Heart left ventricle (tissue), 13 donors: Measurements from ENCODE around the gene KIF1A.

Experiments used
- POLR2A ChIP-seq, 2 donors: fragments of 450-650 bp; IDR thresholded peaks; one replicate each; pipeline ENCODE4 v1.6.1; 2017; ENCODE audit warnings: antibody characterized with exemption in 2 of 2, mild to moderate bottlenecking in 2 of 2, moderate library complexity in 2 of 2
- TF ChIP-seq, protein P1 (sequence below), 12 donors: fragments of 200-600 bp; sonication (generic) in 4 of 12; IDR thresholded peaks; one replicate each; pipeline versions ENCODE4 v1.5.0 to v1.8.0; 2018 to 2022; ENCODE audit warnings: antibody characterized with exemption in 12 of 12, mild to moderate bottlenecking in 5 of 12
- donor health status: ischemic (EF 13 %, LVEDD 7.1; RV severe dilation, severe dysfunction).
- donor health status: DM: no; HTN: yes; CAD: no.
- donor health status: DM: no; HTN: no; CAD: no.
- donor health status: ischemic (EF 25% LVEDD 6.9; RV normal size, moderate dysfunction).
- donor health status: ischemic (EF 25% LVEDD 5.7; RV mildly dilated, moderate dysfunction).
- donor health status: ischemic (EF 35%, LVEDD 5.7; RV mildly dilated, moderate dysfunction).
- donor health status: nonischemic (EF 11% LVEDD 7.7; RV severe dilation, severe dysfunction).
- donor health status: DM: yes; HTN: yes; CAD: no.
- donor health status: PGD.
- donor health status: ischemic (EF 29% LVEDD 5.4; RV normal size, mild dysfunction).
- donor health status: nonischemic (EF 23%, LVEDD 6.1; RV moderate dilation, normal function).

DNA sequence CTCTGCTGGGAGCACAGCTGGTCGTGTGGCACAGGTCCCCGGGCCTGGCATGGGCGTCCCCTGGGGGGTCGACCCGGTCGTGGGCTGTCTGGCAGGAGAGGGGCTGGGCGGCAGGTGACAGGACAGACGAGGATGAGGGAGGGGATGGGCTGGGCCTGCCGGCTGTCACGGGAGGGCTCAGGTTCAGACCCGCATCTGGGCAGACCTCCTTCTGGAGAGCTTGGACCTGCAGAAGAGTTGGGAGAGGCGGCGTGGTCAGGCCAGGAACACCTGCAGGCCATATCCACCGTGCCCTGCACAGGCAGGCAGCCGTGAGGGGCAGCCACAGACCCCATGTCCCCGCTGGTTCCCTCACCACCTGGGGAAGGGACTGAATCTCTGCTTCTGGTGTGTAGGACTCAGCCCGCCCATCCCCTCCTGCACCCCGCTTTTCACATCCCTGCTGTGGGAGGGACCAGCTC is 102.8 kb downstream of the KIF1A start:
- TF ChIP-seq POLR2A (IDR thresholded peaks at IDR 0.05), result no peak
- TF ChIP-seq, protein P1, sequence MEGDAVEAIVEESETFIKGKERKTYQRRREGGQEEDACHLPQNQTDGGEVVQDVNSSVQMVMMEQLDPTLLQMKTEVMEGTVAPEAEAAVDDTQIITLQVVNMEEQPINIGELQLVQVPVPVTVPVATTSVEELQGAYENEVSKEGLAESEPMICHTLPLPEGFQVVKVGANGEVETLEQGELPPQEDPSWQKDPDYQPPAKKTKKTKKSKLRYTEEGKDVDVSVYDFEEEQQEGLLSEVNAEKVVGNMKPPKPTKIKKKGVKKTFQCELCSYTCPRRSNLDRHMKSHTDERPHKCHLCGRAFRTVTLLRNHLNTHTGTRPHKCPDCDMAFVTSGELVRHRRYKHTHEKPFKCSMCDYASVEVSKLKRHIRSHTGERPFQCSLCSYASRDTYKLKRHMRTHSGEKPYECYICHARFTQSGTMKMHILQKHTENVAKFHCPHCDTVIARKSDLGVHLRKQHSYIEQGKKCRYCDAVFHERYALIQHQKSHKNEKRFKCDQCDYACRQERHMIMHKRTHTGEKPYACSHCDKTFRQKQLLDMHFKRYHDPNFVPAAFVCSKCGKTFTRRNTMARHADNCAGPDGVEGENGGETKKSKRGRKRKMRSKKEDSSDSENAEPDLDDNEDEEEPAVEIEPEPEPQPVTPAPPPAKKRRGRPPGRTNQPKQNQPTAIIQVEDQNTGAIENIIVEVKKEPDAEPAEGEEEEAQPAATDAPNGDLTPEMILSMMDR (IDR thresholded peaks at IDR 0.05), result no peak
